Right lobe of liver (tissue), 6 donors: ENCODE results near the gene ST7. TPM values are rescaled to one million over a fixed set of nuclear protein-coding genes. Genes with fewer than 3 reads are reported as not detected.

Experiments
- ATAC-seq, 4 donors: fragments of 200-7000 bp; cut with Tn5 transposase; one replicate each; pipeline ENCODE4 v1.9.1; 2020; ENCODE audit warnings: mild to moderate bottlenecking in 4 of 4, moderate library complexity in 4 of 4
- DNase-seq, 3 donors: peaks; one replicate each; pipeline ENCODE4 v3.0.0-alpha.2; 2020
- H3K27ac ChIP-seq, 3 donors: fragments of 200-600 bp; one replicate each; pipeline ENCODE4 v1.8.0; 2022
- H3K27me3 ChIP-seq, 2 donors: fragments of 200-600 bp; one replicate each; pipeline ENCODE4 v1.8.0; 2022
- H3K36me3 ChIP-seq, 4 donors: fragments of 200-600 bp; sonication (generic) in 1 of 4; one replicate each; pipeline versions ENCODE4 v1.5.1 to v1.8.0; 2017 to 2022; ENCODE audit warnings: control low read depth in 1 of 4
- H3K4me1 ChIP-seq, 4 donors: fragments of 200-600 bp; sonication (generic) in 1 of 4; one replicate each; pipeline versions ENCODE4 v1.5.1 to v1.8.0; 2017 to 2022; ENCODE audit warnings: control low read depth in 1 of 4
- H3K4me3 ChIP-seq, 3 donors: fragments of 200-600 bp; one replicate each; pipeline ENCODE4 v1.8.0; 2022
- H3K9me3 ChIP-seq, 4 donors: fragments of 200-600 bp; sonication (generic) in 1 of 4; one replicate each; pipeline versions ENCODE4 v1.5.1 to v1.8.0; 2017 to 2022; ENCODE audit warnings: control low read depth in 1 of 4
- CTCF ChIP-seq, 4 donors: fragments of 200-600 bp in 3 of 4; fragments of 450-650 bp in 1 of 4; IDR thresholded peaks; one replicate each; pipeline versions ENCODE4 v1.5.1 to v1.8.0; 2016 to 2022; ENCODE audit warnings: antibody characterized with exemption in 4 of 4, mild to moderate bottlenecking in 2 of 4
- POLR2A ChIP-seq: fragments of 450-650 bp; IDR thresholded peaks from one replicate; pipeline ENCODE4 v1.6.1; 2017; ENCODE audit warnings: antibody characterized with exemption, mild to moderate bottlenecking
- WGBS: methylation state at CpG from one replicate; pipeline ENCODE4 v1.1.6; 2018; ENCODE audit warnings: low coverage, low lambda C conversion rate; ENCODE audit not compliant: insufficient coverage; ENCODE audit errors: missing lambda C conversion rate; 5-methylcytosine and 5-hydroxymethylcytosine counted together
- intact Hi-C, 2 donors: fragments of 100-400 bp; cut with DNase I; formaldehyde crosslinking; loops; one replicate each; pipeline versions ENCODE4 v1.11.2 to v1.14.1; 2022
- total RNA-seq, 6 experiments: library from RNA; depleted of rRNA in 2 of 6; stranded (reverse); fragments of >200 nt in 2 of 6; fragmentation: NEBNext Ultra II Directional in 3 of 6; extraction: Animal tissue kit (Norgen Biotek cat#: 25700) in 3 of 6; gene quantifications; one replicate each; pipeline versions ENCODE4 v1.1.0 to v1.2.4, GENCODE V29; 2016 to 2023
- donor health status: DM: no; HTN: yes; CAD: no.
- donor health status: DM: no; HTN: no; CAD: no.
- donor health status: DM: no; HTN: no; CAD: no.
- donor health status: DM: no; HTN: yes; CAD: no.
- donor health status: DM: no; HTN: yes; CAD: no.

Gene ST7
- total RNA-seq, 6 experiments from 2014 or later: 17.4 to 29.9 (median 22.4) TPM

GRCh38 chr7:116977172-116977571 lies 23.9 kb downstream of the ST7 start:
- no peak overlapping the region for H3K27ac ChIP-seq
- TF ChIP-seq POLR2A (no peak), CTCF (IDR thresholded peaks at IDR 0.05) (no peak)
- no peaks in the 10 kb centered on the region for H3K27me3 ChIP-seq
- no peaks in the 10 kb centered on the region for H3K36me3 ChIP-seq
- ATAC-seq (no peak), DNase-seq (no peak)
- intact Hi-C loops: no loop called here
- 75% methylated on average over 1 of the region's 1 CpG for WGBS
- H3K9me3 ChIP-seq: no peaks in the 10 kb centered on the region
- H3K4me1 ChIP-seq: no peaks in the 10 kb centered on the region
- no peak overlapping the region for H3K4me3 ChIP-seq

GRCh38 chr7:116978006-116978405 lies 24.7 kb downstream of the ST7 start:
- no peaks in the 10 kb centered on the region for H3K27me3 ChIP-seq
- 80% methylated on average over 1 of the region's 1 CpG for WGBS
- H3K9me3 ChIP-seq: no peaks in the 10 kb centered on the region
- intact Hi-C loops: no loop called here
- TF ChIP-seq CTCF (IDR thresholded peaks at IDR 0.05) (no peak), POLR2A (no peak)
- no peak for DNase-seq
- no peaks in the 10 kb centered on the region for H3K36me3 ChIP-seq
- no peak for ATAC-seq
- H3K4me3 ChIP-seq: no peak overlapping the region
- no peaks in the 10 kb centered on the region for H3K4me1 ChIP-seq
- H3K27ac ChIP-seq: no peak overlapping the region

GRCh38 chr7:116979430-116979829 lies 26.1 kb downstream of the ST7 start:
- Histone ChIP-seq H3K27ac (no peak overlapping the region), H3K36me3 (no peaks in the 10 kb centered on the region), H3K4me1 (no peaks in the 10 kb centered on the region), H3K4me3 (no peak overlapping the region), H3K9me3 (no peaks in the 10 kb centered on the region), H3K27me3 (no peaks in the 10 kb centered on the region)
- DNase-seq (no peak), ATAC-seq (no peak)
- WGBS: 87% methylated on average over 3 of the region's 3 CpGs
- TF ChIP-seq POLR2A (no peak), CTCF (IDR thresholded peaks at IDR 0.05) (no peak)
- intact Hi-C loops: no loop called here

GRCh38 chr7:116980354-116980753 lies 27.1 kb downstream of the ST7 start:
- intact Hi-C loops: loop anchor here in 1 of 2 donors (10.0 kb wide), 1 partner anchor 134 kb away; no protein-coding TSS in a partner anchor

More at GRCh38 chr7:116980354-116980753, 27.1 kb downstream of the ST7 start:
- DNase-seq: no peak
- H3K9me3 ChIP-seq: no peaks in the 10 kb centered on the region
- no peak for ATAC-seq
- H3K27me3 ChIP-seq: no peaks in the 10 kb centered on the region
- H3K27ac ChIP-seq: no peak overlapping the region
- H3K4me3 ChIP-seq: no peak overlapping the region
- H3K36me3 ChIP-seq: no peaks in the 10 kb centered on the region
- WGBS: 67% methylated on average over 4 of the region's 4 CpGs
- TF ChIP-seq CTCF (IDR thresholded peaks at IDR 0.05) (no peak), POLR2A (no peak)
- no peaks in the 10 kb centered on the region for H3K4me1 ChIP-seq
